Kidney epithelial cell (primary cell): ENCODE data around the gene MNAT1. TPM values are rescaled to one million over a fixed set of nuclear protein-coding genes. Genes with fewer than 3 reads are reported as not detected.
"Not testable (repeated sequence)": the region's sequence is repeated elsewhere in the genome, so short reads cannot be mapped to it uniquely, and the experiment has no call there.

Experiments used
- DNase-seq: peaks from one replicate; pipeline ENCODE4 v3.0.0-alpha.2; 2010; ENCODE audit warnings: low read depth
- H3K27me3 ChIP-seq: 2 replicates; pipeline ENCODE4 v1.6.0; 2011; ENCODE audit warnings: low read length; ENCODE audit not compliant: control insufficient read depth, insufficient read depth
- H3K36me3 ChIP-seq: 2 replicates; pipeline ENCODE4 v1.5.1; 2011; ENCODE audit warnings: low read length; ENCODE audit not compliant: control insufficient read depth, insufficient read depth
- H3K4me3 ChIP-seq: 2 replicates; pipeline ENCODE4 v1.5.1; 2011; ENCODE audit warnings: low read depth, mild to moderate bottlenecking, control low read depth, low read length
- CTCF ChIP-seq: IDR thresholded peaks from 2 replicates; pipeline ENCODE4 v1.5.1; 2011; ENCODE audit warnings: mild to moderate bottlenecking, moderate library complexity, low read length, control low read depth, inconsistent platforms; ENCODE audit not compliant: insufficient read depth, poor library complexity, severe bottlenecking
- total RNA-seq: library from RNA; depleted of rRNA; stranded (reverse); fragments of >200 nt; gene quantifications from 2 replicates; pipeline ENCODE4 v1.2.3, GENCODE V29; 2015

MNAT1 gene
- total RNA-seq, 1 donor from 2014 or later = 49.2 TPM

GRCh38 chr14:60722107-60722356 lies 12.5 kb upstream of the MNAT1 start:
- DNase-seq = no peak
- TF ChIP-seq CTCF = no peak
- Histone ChIP-seq H3K36me3 (no peaks in the 10 kb centered on the region), H3K27me3 (no peaks in the 10 kb centered on the region), H3K4me3 (peak overlapping the region; percentile 73)

- no peak for DNase-seq
- Histone ChIP-seq H3K36me3 (no peaks in the 10 kb centered on the region), H3K27me3 (no peaks in the 10 kb centered on the region), H3K4me3 (peak overlapping the region; percentile 73)
- no peak for TF ChIP-seq CTCF
Measured at GRCh38 chr14:60722357-60723115, 12.0 kb upstream of the MNAT1 start.

GRCh38 chr14:60723116-60723906 lies 11.2 kb upstream of the MNAT1 start:
- DNase-seq = no peak
- no peak for TF ChIP-seq CTCF
- Histone ChIP-seq H3K27me3 (no peaks in the 10 kb centered on the region), H3K36me3 (no peaks in the 10 kb centered on the region), H3K4me3 (peak overlapping the region; percentile 73)

- no peaks in the 10 kb centered on the region for H3K27me3 ChIP-seq
- no peak for TF ChIP-seq CTCF
- H3K36me3 ChIP-seq = no peaks in the 10 kb centered on the region
- peak within 1 kb of the TSS; percentile 73 for H3K4me3 ChIP-seq
- DNase-seq = peak; percentile 37
Measured at GRCh38 chr14:60723907-60724618, 10.5 kb upstream of the MNAT1 start, which contains the start of gene SIX4. TSS of gene SIX4 (minus strand) at chr14:60724351. CDS start at chr14:60724074, 277 bp downstream.

- H3K27me3 ChIP-seq, H3K4me3 ChIP-seq, DNase-seq, H3K36me3 ChIP-seq: not testable (repeated sequence)
Measured at GRCh38 chr14:60731291-60731690, 3.3 kb upstream of the MNAT1 start.

- no peaks in the 10 kb centered on the region for H3K36me3 ChIP-seq
- TF ChIP-seq CTCF = no peak
- DNase-seq = no peak
- no peaks in the 10 kb centered on the region for H3K27me3 ChIP-seq
- no peak overlapping the region for H3K4me3 ChIP-seq
Measured at GRCh38 chr14:60732840-60733483, 1.6 kb upstream of the MNAT1 start.
